Measurements from ENCODE around the gene TAF13.
"Not testable (repeated sequence)": the region's sequence is repeated elsewhere in the genome, so short reads cannot be mapped to it uniquely, and the experiment has no call there.

Gene TAF13

GRCh38 chr1:109091078-109091838, 15.5 kb upstream of the TAF13 start:
- DNase-seq = no peak

- no peak for DNase-seq
These were observed 14.6 kb upstream of the TAF13 start, which contains the start of gene TMEM167B for GRCh38 chr1:109090196-109091077. TMEM167B (plus strand) TSS chr1:109090764; CDS start chr1:109090873, 109 bp downstream.

GRCh38 chr1:109089242-109090015, 13.6 kb upstream of the TAF13 start:
- no peak for DNase-seq

GRCh38 chr1:109084563-109085517, 9.0 kb upstream of the TAF13 start:
- DNase-seq = no peak

- DNase-seq = no peak
These were observed 8.1 kb upstream of the TAF13 start for GRCh38 chr1:109083923-109084322.

- DNase-seq = no peak
These were observed 7.7 kb upstream of the TAF13 start for GRCh38 chr1:109083501-109083900.

- no peak for DNase-seq
These were observed 4.8 kb upstream of the TAF13 start for GRCh38 chr1:109080441-109081082.

- DNase-seq = no peak
These were observed 3.4 kb upstream of the TAF13 start for GRCh38 chr1:109079240-109079622.

GRCh38 chr1:109078317-109078716, 2.5 kb upstream of the TAF13 start:
- no peak for DNase-seq

- no peak for DNase-seq
These were observed 6.5 kb downstream of the TAF13 start for GRCh38 chr1:109069294-109069693.

- DNase-seq = no peak
These were observed 7.9 kb downstream of the TAF13 start for GRCh38 chr1:109067883-109068282.

- no peak for DNase-seq
These were observed 10.7 kb downstream of the TAF13 start for GRCh38 chr1:109065137-109065536.

- no peak for DNase-seq
These were observed 14.6 kb downstream of the TAF13 start for GRCh38 chr1:109061183-109061582.

- DNase-seq = no peak
These were observed 15.1 kb downstream of the TAF13 start for GRCh38 chr1:109060707-109061106.

- no peak for DNase-seq
These were observed 16.8 kb downstream of the TAF13 start for GRCh38 chr1:109059026-109059425.

GRCh38 chr1:109056064-109056463, 19.7 kb downstream of the TAF13 start:
- no peak for DNase-seq

GRCh38 chr1:109052145-109052544, 23.7 kb downstream of the TAF13 start:
- DNase-seq = not testable (repeated sequence)

GRCh38 chr1:109050228-109050995, 25.4 kb downstream of the TAF13 start:
- no peak for DNase-seq

- DNase-seq = no peak
These were observed 27.5 kb downstream of the TAF13 start for GRCh38 chr1:109048335-109048734.

- no peak for DNase-seq
These were observed 28.5 kb downstream of the TAF13 start for GRCh38 chr1:109047339-109047738.

- DNase-seq = no peak
These were observed 29.1 kb downstream of the TAF13 start for GRCh38 chr1:109046671-109047070.

Measured in cortex of kidney (tissue), 1 donor.